Activated CD8-positive, alpha-beta memory T cell treated with anti-CD3 and anti-CD28 coated beads for 4 hours (primary cell): Measurements from ENCODE around the gene SMARCC2.
"Not testable (repeated sequence)": the region's sequence is repeated elsewhere in the genome, so short reads cannot be mapped to it uniquely, and the experiment has no call there.

Experiments
- DNase-seq, 2 donors: peaks; one replicate each; pipeline ENCODE4 v3.0.0-alpha.2; 2020; ENCODE audit warnings: low read depth in 2 of 2

Gene SMARCC2

DNA sequence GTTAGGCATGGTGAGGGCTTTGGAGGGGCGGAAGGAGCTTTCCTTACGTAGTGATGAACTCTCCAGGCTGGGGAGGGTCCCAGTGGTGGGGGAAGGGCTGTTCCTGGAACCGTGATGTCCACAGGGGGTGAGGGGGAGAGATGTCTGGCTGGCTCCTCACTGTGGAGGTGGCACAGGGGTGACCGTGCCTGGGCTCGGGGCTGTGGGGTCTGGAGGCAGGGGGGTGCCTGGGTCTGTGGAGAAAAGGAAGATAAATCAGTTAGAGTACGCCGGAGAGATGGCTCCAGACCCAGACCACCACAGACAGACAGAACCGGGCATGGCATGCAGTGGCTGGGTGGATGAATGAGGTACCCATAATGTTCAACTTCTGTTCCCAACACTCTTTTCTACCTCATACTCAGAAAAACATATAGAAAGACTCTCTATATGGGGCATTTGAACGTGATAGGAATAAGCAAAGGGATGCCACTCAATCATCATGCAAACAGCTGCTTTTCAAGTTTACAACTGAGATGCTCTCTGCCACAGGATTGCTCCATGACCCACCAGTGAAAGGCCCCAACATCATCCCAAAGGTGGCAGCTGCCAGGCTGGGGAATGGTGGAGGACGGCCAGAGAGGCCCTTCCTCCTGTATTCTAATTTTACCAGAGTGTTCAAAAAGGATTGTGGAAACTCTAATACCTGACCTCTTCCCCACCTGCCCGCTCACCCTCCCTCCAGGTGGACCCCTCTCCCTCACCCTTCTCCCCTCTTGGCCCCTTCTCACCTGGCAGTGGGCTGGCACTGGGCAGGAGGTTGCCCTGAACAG is 25.5 kb downstream of the SMARCC2 start:
- no peak for DNase-seq

DNA sequence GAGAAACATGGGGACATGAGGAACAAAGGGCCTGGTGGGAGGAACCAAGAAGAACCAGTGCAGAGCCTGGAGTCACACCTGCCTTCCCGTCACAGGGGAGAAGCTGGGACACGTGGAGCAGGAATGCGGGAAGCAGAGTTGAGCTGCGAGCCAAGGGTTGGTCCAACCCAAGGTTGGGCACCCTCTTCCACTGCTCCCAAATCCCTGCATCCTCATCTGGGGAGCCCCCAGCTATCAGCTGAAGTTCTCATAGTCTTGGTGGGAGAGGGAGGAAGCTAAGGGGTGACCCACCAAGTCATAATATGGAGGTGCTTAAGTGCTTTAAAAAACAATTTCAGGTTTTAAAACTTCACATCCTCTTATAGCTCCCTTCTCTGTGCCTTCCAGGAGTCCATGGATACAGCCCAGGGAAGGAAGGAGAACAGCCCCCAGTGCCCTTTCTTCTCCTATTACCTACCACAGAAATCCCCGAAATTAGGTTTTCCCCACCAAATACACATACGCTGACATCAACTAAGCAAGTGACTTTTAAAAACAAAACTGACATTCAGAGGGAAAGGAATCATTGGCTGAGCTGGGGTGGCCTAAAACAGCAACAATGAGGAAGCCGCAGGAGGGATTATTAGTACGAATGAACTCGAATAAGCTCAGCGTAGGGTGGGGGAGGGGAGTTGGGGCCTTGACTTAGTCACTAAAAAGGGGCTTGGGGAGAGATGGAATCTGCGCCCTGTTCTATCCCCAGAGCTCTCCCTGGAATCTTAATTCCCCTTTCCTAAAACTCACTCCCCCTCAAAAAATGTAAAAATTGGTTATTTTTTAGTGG is 26.6 kb downstream of the SMARCC2 start:
- no peak for DNase-seq

DNA sequence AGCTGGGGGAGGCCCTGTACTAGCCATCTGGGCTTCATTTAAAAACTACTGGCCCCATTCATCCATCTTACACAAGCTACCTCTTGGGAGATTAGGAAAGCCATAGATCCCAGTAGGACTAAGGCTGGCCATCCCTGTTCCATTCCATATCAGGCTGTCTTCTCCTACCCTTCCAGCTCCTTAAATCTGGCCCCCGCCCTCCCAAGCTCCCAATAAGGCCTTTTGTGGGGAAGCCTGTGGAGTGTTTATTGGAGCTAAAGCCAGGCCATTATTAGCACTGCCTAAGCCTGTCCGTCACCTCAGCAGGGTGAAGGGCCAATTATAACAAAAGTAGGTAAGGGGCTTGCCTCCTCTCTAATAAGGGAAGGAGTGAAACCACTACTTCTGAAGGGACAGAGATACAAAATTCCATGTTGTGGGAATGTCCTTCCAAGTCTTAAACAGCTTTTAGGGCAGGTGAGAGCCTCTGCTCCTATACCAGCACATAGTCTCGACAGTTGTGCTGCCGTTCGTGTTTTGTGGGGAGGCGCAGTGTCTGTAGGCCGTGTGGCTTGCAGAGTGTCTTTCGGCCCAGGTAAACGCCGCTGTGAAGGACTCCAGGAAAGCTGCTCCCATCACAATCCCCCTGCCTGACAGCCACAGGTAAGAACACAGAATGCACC is 27.5 kb downstream of the SMARCC2 start:
- DNase-seq = no peak

DNA sequence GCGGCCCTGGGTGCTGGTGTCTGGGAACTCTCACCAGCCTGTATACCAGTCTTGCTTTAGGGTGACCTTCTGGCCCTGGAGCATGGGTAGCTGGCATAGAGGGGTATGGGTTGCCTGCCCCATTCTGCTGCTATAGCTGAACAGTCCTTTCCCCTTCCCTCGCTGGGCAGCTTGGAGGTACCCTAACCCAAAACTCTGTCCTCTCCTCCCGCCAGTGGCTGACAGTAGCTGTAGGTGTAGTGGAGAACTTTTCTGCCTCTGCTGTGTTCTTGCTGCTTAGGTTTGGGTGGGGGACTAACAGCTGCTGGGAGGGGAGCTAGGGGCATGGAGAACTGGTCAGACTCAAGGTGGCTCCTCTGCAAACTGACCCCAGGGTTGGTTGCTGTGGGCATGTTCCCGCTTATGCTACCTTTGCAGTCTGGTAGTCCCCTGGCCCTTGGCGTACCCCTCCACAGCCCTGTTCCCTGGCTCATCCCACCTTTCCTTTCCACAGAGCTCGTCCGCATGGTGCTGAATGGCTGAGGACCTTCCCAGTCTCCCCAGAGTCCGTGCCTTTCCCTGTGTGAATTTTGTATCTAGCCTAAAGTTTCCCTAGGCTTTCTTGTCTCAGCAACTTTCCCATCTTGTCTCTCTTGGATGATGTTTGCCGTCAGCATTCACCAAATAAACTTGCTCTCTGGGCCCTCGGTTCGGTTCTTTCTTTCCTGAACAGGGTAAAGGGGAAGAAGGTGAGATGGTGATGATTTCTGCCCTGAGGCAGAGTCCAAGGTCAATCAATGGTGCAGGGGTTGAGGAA is 28.2 kb downstream of the SMARCC2 start:
- DNase-seq = no peak

DNA sequence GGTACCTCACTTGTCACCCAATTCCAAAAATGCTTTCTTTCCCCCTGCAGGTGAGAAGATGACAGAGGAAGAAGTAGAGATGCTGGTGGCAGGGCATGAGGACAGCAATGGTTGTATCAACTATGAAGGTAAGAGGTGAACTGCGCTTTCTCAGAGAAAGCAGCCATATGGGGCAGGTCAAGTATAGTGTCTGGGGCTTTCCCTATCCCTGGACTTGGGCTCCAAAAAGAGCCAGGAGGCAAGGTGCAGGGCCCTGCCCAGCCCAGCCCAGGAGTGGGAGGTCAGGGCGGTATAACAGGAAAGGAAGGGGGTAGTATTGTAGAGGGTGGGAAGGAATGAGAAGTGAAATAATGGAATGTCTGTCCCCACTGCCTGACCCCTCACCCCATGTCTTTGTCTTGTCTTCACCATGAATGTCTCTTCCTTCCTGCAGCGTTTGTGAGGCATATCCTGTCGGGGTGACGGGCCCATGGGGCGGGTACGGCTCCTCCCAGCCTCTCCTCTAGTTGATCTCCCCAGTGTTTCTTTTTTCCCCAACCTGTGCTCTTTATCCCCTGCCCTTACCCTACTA is 29.0 kb downstream of the SMARCC2 start:
- peak in 1 of 2 donors; percentile 11 for DNase-seq

DNA sequence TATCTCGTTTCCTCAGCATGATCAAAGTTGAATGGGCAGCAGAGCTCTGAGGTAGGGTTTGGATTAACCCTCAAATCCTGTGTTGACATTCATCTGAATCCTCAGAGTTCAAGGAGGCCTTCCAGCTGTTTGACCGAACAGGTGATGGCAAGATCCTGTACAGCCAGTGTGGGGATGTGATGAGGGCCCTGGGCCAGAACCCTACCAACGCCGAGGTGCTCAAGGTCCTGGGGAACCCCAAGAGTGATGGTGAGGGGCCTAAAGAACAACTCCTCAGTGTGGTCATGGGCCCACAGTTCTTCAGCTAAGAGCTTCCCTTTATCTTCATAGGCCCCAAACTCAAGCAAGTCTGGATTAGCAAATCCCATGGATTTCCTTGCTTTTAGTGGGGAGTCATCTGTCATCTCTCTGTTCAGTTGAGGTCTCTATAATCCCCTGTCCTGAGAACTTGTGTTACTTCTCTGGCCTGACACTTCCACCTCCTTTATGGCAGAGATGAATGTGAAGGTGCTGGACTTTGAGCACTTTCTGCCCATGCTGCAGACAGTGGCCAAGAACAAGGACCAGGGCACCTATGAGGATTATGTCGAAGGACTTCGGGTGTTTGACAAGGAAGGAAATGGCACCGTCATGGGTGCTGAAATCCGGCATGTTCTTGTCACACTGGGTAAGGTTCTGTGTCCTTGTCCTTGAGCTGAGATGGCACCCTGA is 29.6 kb downstream of the SMARCC2 start:
- DNase-seq = no peak

DNA sequence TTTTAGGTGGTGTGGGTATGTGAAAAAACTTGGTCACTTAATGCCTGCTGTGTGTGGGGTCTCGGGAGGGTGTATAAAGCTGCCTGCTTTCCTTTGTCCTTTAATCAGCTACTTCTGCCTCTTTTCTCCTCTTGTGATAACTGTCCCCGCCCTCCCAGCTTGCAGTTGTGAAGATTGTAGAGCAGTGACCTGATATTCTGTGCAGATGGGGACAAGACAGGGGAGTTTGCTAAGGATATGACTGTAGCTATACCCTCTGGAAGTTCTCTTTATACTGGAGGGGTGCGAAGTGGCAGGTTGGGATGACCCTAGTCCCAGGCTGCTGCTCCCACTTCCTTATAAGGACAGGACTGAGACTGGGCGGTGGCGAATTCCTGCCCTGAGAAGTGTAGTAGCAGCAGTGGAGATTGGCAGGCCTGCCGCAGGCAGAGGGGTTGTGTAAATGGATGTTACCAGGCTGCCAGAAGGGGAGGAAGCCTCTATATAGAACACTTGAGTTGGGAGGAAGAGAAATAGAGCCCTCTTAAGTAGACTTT is 30.3 kb downstream of the SMARCC2 start:
- no peak for DNase-seq

DNA sequence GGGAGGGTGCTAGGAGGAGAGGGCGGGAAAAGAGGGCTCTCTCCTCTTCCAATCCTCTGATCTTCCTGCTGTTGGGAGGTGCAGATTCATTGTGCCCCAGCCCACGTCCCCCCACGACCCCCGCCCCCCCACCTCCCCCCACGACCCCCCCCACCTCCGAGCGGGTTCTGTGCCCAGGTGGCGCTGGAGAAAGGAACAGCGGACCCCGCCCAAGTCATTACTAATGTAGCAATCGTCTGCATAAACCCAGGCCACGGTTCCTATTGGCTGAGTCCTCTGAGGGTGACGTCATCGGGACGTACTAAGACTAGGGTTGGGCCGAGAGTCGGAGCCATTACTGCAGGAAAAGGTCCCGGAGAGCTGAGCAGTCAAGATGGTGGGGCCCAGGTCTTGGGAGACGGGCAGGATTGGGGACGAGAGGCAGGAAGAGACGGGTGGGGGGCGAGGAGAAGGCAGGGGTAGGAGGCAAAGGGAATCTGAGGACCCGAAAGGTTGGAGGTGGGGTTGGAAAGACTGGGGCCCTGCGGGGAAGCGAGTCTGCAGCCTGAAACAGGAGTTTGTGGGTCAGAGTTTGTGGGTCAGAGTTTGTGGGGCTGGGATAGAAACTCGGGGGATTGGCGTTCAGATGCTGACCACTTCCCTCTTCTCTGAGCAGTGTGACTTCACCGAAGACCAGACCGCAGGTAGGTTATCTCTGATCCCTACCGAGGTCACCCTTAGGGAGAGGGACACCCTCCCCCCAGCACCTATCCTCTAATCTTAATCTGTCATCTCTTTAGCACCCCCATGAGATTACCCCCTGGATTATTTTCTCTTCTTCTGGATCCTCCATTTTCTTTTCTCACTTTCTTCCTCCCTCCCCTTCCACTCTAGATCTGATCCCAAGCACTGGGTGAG is 31.0 kb downstream of the SMARCC2 start, which contains the start of gene MYL6:
MYL6 (plus strand) TSS at position 331 of the 897 bp plus-strand sequence; CDS start at position 374, 43 bp downstream.
- peak; percentile 83 to 89 for DNase-seq

DNA sequence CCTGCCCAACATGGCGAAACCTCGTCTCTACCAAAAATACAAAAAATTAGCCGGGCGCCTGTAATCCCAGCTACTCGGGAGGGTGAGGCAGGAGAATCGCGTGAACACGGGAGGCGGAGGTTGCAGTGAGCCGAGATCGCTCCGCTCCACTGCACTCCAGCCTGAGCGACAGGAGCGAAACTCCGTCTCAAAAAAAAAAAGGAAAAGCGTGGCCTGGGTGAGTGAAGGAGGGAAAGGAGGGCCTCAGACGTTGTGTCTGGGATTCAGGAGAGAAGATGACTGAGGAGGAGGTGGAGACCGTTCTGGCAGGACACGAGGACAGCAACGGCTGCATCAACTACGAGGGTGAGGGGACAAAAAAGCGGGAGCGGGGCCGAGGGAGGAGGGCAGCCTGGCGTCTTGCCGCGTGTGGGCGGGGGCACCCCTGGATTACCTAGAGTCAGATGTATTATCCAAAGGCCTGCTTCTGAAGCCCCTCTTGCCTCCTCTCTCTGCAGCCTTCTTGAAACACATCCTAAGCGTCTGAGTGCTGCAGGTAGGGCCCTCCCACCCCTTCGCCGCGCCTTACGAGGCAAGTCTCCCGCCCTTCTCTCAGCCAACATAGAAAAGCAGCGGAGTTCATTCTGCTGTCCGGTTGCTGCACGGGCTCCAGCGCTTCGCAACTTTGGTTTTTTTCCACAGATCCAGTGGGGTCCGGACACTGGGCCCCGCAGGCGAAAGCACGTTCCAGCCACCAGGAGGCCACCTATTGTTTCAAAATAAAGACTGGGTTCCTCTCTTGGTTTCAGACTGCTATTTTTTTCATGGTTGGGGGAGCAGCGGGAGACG is 31.9 kb downstream of the SMARCC2 start:
- peak in 1 of 2 donors; percentile 11 for DNase-seq

DNA sequence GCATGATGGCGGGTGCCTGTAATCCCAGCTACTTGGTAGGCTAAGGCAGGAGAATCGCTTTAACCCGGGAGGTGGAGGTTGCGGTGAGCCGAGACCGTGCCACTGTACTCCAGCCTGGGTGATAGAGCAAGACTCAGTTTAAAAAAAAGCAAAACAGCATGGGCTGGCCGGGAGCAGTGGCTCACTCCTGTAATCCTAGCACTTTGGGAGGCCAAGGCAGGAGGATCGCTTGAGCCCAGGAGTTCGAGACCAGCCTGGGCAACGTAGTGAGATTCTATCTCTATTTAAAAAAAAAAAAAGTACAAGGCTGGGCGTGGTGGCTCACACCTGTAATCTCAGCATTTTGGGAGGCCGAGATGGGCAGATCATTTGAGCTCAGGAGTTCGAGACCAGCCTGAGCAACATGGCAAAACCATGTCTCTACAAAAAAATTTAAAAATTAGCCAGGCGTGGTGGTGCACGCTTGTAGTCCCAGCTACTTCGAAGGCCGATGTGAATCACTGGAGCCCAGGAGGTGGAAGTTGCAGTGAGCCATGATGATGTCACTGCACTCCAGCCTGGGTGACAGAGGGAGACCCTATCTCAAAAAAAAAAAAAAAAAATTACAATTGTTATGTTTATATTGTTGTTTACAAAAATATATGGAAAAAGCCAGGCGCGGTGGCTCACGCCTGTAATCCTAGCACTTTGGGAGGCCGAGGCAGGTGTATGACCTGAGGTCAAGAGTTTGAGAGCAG is 32.7 kb downstream of the SMARCC2 start:
- not testable (repeated sequence) for DNase-seq

DNA sequence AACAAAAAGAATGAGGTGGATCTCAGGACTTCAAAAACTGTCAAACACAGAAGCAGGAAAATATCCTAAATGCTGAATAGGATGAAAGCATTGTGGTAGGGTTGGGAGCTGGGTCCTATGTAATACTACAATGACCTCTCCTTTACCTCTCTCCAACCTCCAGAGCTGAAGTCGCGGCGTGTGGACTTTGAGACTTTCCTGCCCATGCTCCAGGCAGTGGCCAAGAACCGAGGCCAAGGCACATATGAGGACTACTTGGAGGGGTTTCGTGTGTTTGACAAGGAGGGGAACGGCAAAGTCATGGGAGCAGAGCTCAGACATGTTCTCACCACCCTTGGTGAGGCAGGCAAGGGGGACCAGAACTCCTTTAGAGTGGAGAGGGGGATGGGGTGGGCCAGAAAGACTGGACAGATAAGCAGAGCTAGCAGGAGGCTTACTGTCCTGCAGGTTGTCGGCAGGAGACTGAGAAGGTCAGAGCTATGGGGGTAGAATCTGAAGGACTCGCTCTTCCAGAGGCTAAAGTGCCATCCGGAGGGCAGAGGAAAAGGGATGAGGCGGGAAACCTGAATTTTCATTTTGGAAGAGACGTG is 33.9 kb downstream of the SMARCC2 start:
- no peak for DNase-seq

DNA sequence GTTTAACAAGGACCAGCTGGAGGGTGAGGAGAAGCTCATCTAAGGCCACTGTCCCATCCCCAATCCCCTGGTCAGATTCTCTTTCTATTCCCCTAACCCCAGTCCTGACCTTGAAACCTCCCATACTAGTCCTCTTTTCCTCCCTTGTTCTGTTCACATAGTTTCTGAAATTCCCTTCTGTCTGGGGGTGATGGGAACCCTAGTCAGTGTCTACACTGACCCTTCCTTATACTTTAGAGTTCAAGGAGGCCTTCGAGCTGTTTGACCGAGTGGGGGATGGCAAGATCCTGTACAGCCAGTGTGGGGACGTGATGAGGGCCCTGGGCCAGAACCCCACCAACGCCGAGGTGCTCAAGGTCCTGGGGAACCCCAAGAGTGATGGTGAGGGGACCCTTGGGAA is 34.5 kb downstream of the SMARCC2 start:
- no peak for DNase-seq

DNA sequence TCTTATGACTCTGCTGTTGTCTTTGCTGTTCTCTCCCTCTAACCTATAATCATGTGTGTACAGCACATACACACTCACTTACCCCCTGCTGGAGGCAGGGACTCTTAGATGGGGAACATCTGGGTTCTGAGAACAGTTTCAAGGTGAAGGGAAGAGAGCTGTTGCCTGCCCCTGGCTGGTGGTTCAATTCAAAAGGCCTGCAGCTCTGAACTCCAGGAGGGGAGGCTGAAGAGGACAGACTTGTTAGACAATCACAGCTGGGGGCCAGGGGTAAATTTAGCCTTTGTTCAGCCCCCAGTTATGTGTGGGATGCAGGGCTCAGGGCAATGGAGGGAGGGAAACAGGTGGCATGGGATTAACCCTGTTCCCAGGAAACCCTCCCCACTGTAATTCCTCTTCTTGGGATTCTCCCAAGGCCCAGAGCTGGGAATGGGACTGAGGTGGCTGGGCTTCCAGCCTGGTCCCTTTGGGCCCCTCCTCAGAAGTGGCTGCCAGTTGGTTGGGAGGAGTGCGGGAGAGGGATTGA is 35.0 kb downstream of the SMARCC2 start:
- DNase-seq = no peak

DNA sequence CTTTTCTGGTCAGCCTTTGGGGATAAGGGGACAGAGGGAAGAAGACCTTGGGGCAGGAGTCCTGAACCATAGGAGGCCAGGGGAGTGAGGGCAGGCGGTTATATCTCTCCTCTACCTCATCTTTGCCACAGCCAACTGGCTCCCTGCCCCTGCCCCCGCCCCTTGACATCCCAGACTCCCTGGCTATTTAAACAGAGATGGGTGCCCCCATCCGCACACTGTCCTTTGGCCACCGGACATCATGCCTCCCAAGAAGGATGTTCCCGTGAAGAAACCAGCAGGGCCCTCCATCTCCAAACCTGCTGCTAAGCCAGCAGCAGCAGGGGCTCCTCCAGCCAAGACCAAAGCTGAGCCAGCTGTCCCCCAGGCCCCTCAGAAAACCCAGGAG is 35.6 kb downstream of the SMARCC2 start:
- DNase-seq = no peak

DNA sequence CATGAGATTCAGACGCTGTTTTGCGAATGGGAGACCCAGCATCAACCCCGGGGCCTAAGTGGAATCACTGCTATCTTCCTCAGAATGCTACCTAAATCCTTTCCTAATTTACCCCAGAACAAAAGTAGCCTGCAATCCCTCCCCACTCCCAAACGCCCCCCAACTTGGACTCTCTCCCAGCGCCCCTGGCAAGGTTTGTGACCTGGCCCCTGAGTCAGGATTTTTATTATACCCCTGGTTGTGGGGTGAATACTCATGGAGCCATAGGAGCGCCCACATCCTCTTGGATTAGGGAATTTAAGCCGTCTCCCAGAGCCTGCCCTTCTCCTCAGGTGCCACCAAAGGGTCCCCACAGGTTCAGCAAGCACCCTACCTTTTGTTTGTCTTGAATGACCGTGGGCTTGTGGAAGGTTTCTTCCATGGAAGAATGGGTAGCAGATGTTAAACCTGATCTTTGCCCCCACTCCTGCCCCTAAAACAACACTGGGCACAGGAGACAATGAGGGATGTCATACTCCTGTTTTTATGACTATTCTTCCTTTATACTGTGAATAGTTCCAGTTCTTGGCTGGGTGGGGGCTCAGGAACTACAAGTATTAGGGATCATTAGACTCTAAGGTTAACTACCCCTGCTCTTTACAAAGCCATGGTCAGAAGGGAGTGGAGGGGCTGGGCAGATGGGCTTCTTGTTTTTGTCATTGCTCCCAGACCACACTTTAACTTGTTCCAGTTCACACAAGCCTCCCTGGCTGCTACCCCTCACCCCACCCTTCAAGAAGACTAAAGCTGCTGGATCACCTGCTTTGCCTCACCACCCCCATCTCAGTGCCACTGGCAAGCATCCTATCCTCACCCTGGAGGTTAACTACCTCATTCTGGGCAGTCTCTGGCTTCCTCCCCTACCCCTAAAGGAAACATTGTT is 36.3 kb downstream of the SMARCC2 start:
- DNase-seq = no peak
